Measurements from ENCODE around the gene ANKRD2. TPM values are rescaled to one million over a fixed set of nuclear protein-coding genes. Genes with fewer than 3 reads are reported as not detected.

The ANKRD2 gene
- total RNA-seq, 2 donors from 2014 or later = 1.9 TPM; not detected in 1

GRCh38 chr10:97607095-97607636 is 34.6 kb downstream of the ANKRD2 start:
- DNase-seq (ENCODE audit: low spot score) (no peak), ATAC-seq (ENCODE audit: insufficient number of reproducible peaks, low FRiP score, low read depth) (no peak)
- Histone ChIP-seq H3K27me3 (replicated peaks; ENCODE audit: insufficient read depth) (no peaks in the 10 kb centered on the region), H3K9me3 (no peaks in the 10 kb centered on the region), H3K4me3 (no peak overlapping the region), H3K27ac (no peak overlapping the region), H3K4me1 (ENCODE audit: control insufficient read depth in 1 of 2, low read depth in 2 of 2) (peaks cover 16 to 25% of the 10 kb centered on the region in 2 donors), H3K36me3 (no peaks in the 10 kb centered on the region)
- TF ChIP-seq, protein P1, sequence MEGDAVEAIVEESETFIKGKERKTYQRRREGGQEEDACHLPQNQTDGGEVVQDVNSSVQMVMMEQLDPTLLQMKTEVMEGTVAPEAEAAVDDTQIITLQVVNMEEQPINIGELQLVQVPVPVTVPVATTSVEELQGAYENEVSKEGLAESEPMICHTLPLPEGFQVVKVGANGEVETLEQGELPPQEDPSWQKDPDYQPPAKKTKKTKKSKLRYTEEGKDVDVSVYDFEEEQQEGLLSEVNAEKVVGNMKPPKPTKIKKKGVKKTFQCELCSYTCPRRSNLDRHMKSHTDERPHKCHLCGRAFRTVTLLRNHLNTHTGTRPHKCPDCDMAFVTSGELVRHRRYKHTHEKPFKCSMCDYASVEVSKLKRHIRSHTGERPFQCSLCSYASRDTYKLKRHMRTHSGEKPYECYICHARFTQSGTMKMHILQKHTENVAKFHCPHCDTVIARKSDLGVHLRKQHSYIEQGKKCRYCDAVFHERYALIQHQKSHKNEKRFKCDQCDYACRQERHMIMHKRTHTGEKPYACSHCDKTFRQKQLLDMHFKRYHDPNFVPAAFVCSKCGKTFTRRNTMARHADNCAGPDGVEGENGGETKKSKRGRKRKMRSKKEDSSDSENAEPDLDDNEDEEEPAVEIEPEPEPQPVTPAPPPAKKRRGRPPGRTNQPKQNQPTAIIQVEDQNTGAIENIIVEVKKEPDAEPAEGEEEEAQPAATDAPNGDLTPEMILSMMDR (IDR thresholded peaks at IDR 0.05) = no peak

DNA sequence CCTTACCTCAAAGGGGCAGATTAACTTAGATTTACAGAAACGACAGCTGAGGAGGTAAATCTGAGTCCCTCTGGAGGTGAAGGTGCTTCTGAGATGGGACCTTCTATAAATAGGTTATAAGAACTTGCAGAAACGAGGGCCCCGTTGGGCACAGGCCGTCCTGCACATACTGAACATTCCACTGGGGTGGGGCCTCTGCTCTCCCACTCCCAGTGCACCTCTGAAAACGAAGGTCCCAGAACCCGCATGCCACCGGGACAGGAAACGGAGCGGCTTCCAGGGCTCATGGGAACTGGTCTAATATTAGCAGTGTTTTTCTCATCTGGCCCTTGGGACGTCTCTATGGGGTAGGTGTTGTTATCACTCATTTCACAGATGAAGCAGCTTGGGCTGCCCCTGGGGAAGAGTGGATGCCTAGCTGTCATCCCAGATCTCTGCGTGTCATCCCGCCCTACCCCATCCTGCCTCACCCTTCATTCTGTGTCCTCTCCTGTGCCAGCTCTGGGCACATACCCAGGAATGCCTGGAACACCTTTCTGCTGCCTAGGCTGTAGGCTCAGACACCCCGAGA is 36.5 kb downstream of the ANKRD2 start:
- DNase-seq (ENCODE audit: low spot score) = no peak
- Histone ChIP-seq H3K36me3 (no peaks in the 10 kb centered on the region), H3K4me1 (ENCODE audit: control insufficient read depth in 1 of 2, low read depth in 2 of 2) (peaks cover 16 to 19% of the 10 kb centered on the region in 2 donors), H3K27ac (peak overlapping the region; percentile 62 to 65), H3K4me3 (no peak overlapping the region), H3K27me3 (replicated peaks; ENCODE audit: insufficient read depth) (no peaks in the 10 kb centered on the region), H3K9me3 (no peaks in the 10 kb centered on the region)
- TF ChIP-seq, protein P1 (IDR thresholded peaks at IDR 0.05) = no peak
- ATAC-seq (ENCODE audit: insufficient number of reproducible peaks, low FRiP score, low read depth) = no peak

GRCh38 chr10:97611473-97611872 is 38.9 kb downstream of the ANKRD2 start:
- Histone ChIP-seq H3K4me3 (no peak overlapping the region), H3K9me3 (no peaks in the 10 kb centered on the region), H3K27me3 (replicated peaks; ENCODE audit: insufficient read depth) (no peaks in the 10 kb centered on the region), H3K36me3 (no peaks in the 10 kb centered on the region), H3K27ac (no peak overlapping the region), H3K4me1 (ENCODE audit: control insufficient read depth in 1 of 2, low read depth in 2 of 2) (peaks cover 16 to 19% of the 10 kb centered on the region in 2 donors)
- TF ChIP-seq, protein P1 (IDR thresholded peaks at IDR 0.05) = no peak
- ATAC-seq (ENCODE audit: insufficient number of reproducible peaks, low FRiP score, low read depth) = no peak
- DNase-seq (ENCODE audit: low spot score) = no peak

DNA sequence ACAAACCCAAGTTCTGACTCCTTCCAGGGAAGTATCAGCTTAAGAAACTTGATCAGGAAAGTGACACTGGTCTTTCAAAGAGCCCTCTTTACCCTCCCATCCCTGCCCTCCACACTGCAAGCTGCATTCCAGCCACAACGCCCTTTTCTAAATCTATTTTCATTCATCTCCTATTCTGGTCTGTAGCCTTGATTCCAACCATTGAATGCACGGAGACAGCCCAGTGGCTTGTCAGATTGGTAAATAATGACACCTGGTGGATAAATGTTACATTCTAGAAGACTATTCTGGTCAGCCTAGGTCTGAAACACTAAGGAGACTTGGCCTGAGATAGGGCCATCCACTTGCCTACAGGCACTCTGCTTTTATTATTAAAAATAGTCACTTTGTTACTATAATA is 39.8 kb downstream of the ANKRD2 start:
- H3K9me3 ChIP-seq = no peaks in the 10 kb centered on the region
- DNase-seq (ENCODE audit: low spot score) = no peak

DNA sequence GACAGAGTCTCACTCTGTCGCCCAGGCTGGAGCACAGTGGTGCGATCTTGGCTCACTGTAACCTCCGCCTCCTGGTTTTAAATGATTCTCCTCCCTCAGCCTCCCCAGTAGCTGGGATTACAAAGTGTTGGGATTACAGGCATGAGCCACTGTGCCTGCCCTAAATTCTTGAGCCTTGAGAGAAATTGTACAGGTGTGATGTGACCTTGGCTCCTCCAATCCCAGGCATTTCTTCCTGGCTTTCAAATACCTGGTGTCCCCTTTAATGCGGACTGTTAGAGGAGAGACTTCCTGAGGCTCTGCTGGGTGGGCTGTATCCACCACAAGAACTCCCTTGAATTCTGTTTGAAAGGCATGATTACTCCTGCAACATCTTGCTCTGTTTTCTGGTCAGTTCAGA is 45.7 kb downstream of the ANKRD2 start:
- H3K4me1 ChIP-seq (ENCODE audit: control insufficient read depth in 1 of 2, low read depth in 2 of 2) = no peaks in the 10 kb centered on the region
- TF ChIP-seq, protein P1 (IDR thresholded peaks at IDR 0.05) = no peak
- H3K4me3 ChIP-seq = no peak overlapping the region
- H3K27ac ChIP-seq = no peak overlapping the region
- H3K36me3 ChIP-seq = no peaks in the 10 kb centered on the region
- no peak for ATAC-seq (ENCODE audit: insufficient number of reproducible peaks, low FRiP score, low read depth)
- H3K9me3 ChIP-seq = no peaks in the 10 kb centered on the region
- no peaks in the 10 kb centered on the region for H3K27me3 ChIP-seq (replicated peaks; ENCODE audit: insufficient read depth)
- DNase-seq (ENCODE audit: low spot score) = no peak

More for the DNA sequence above, 39.8 kb downstream of the ANKRD2 start:
- Histone ChIP-seq H3K4me3 (no peak overlapping the region), H3K27ac (no peak overlapping the region), H3K27me3 (replicated peaks; ENCODE audit: insufficient read depth) (no peaks in the 10 kb centered on the region), H3K36me3 (no peaks in the 10 kb centered on the region), H3K4me1 (ENCODE audit: control insufficient read depth in 1 of 2, low read depth in 2 of 2) (peaks cover 16 to 19% of the 10 kb centered on the region in 2 donors)
- ATAC-seq (ENCODE audit: insufficient number of reproducible peaks, low FRiP score, low read depth) = peak; percentile 67
- TF ChIP-seq, protein P1 (IDR thresholded peaks at IDR 0.05) = peak; percentile 61
